ENCODE measurements around the gene ODAD4. TPM values are rescaled to one million over a fixed set of nuclear protein-coding genes. Genes with fewer than 3 reads are reported as not detected.
A peak's percentile ranks its signal among the peaks of the same experiment; 100 is the strongest.

ODAD4 gene
- polyA plus RNA-seq, 1 of the 3 experiments (the other 2 are of a cell fraction): 1.1 TPM

DNA sequence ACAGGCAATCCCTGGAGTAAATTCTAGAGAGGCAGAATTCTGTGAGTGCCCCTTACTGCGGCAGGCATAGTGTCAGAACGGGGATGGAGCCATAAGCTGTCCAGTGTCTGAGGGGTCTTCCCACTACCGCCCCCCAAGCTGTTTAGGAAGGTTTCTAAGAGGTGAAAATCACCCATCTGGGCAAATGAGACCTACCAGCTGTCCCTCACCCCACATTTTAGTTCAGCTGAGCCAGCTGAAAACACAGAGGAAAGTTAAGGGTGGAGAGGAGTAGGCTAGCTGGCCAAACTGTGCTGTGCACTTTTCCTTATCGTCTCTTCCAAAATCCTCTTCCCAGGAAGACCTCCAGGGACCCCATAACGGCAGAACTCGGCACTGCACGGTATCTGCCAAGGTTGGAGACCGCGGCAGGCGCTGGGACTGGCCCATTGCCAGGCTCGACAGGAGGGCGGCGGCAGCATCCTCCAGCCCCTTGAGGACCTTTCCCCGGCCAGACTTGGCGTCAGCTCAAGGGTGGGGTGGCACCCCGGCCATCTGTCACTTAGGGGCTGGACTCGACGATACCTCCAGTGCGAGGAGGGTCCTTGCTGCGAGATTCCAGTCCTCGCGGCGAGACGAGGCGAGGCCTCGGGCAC is 12.6 kb upstream of the ODAD4 start:
- H4K20me1 ChIP-seq (ENCODE audit: insufficient read depth): peaks cover 50% of the 10 kb centered on the region
- H3K9me3 ChIP-seq: no peaks in the 10 kb centered on the region
- peaks cover 60% of the 10 kb centered on the region for H3K79me2 ChIP-seq (ENCODE audit: insufficient read depth)
- DNase-seq: peak; percentile 78
- H3K9me2 ChIP-seq: no peaks in the 10 kb centered on the region
- peak overlapping the region; percentile 84 to 90 for H3K27ac ChIP-seq (ENCODE audit: low read depth in 2 of 2, low read length in 1 of 2)
- H3K4me3 ChIP-seq (ENCODE audit: low read depth in 2 of 2, low read length in 1 of 2): peak overlapping the region; percentile 80 to 82
- H3K9ac ChIP-seq: peak overlapping the region; percentile 91
- H2AFZ ChIP-seq (ENCODE audit: low read depth): no peak overlapping the region
- ChIA-PET POLR2A (interaction anchor here (0.6 to 3.3 kb wide), 8 partner anchors 9 to 99 kb away, joined by 3 to 21 read pairs (median 6); partner anchors contain the start of genes DNAJC7, KLHL11 and ODAD4), CTCF (interaction anchor here (0.9 to 2.8 kb wide), 6 partner anchors 9 to 44 kb away, joined by 3 to 21 read pairs (median 6); no protein-coding TSS in a partner anchor)
- peaks cover 22 to 36% of the 10 kb centered on the region in 2 experiments; a peak in 2 of 4 replicates for H3K4me1 ChIP-seq (ENCODE audit: control insufficient read depth in 1 of 2, insufficient read depth in 2 of 2, low read depth in 1 of 2, low read length in 1 of 2)
- peaks cover 14% of the 10 kb centered on the region for H3F3A ChIP-seq (replicated peaks; ENCODE audit: insufficient read depth)
- no peaks in the 10 kb centered on the region for H3K27me3 ChIP-seq (ENCODE audit: insufficient read depth)
- peak overlapping the region; percentile 89 for H3K4me2 ChIP-seq
- 0 out of 2 replicates have a peak, but pooled peaks have one; percentile 11 for TF ChIP-seq SIN3A (IDR thresholded peaks at IDR 0.05; ENCODE audit: borderline replicate concordance, low read depth, low read length)
- peak; percentile 37; the same call in 1 of the 2 replicates for TF ChIP-seq MXI1 (IDR thresholded peaks at IDR 0.05; ENCODE audit: low read depth, low read length)
- TF ChIP-seq GATA2 (CRISPR knock-in tag; IDR thresholded peaks at IDR 0.05): no peak
- no peak for TF ChIP-seq YY1 (IDR thresholded peaks at IDR 0.05; ENCODE audit: low read depth)
- TF ChIP-seq, protein P1, sequence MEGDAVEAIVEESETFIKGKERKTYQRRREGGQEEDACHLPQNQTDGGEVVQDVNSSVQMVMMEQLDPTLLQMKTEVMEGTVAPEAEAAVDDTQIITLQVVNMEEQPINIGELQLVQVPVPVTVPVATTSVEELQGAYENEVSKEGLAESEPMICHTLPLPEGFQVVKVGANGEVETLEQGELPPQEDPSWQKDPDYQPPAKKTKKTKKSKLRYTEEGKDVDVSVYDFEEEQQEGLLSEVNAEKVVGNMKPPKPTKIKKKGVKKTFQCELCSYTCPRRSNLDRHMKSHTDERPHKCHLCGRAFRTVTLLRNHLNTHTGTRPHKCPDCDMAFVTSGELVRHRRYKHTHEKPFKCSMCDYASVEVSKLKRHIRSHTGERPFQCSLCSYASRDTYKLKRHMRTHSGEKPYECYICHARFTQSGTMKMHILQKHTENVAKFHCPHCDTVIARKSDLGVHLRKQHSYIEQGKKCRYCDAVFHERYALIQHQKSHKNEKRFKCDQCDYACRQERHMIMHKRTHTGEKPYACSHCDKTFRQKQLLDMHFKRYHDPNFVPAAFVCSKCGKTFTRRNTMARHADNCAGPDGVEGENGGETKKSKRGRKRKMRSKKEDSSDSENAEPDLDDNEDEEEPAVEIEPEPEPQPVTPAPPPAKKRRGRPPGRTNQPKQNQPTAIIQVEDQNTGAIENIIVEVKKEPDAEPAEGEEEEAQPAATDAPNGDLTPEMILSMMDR (IDR thresholded peaks at IDR 0.05): peak; percentile 6; the same call in 1 of the 2 replicates
- peak; percentile 83 for TF ChIP-seq NFIC (IDR thresholded peaks at IDR 0.05; ENCODE audit: borderline replicate concordance)
- H3K36me3 ChIP-seq (replicated peaks in 1 of 2; ENCODE audit: control insufficient read depth in 1 of 2, insufficient read depth in 2 of 2, low read length in 1 of 2): peaks cover 9 to 13% of the 10 kb centered on the region in 2 experiments
- 8% methylated on average over 12 of the region's 26 CpGs for WGBS (ENCODE audit: low lambda C conversion rate)

DNA sequence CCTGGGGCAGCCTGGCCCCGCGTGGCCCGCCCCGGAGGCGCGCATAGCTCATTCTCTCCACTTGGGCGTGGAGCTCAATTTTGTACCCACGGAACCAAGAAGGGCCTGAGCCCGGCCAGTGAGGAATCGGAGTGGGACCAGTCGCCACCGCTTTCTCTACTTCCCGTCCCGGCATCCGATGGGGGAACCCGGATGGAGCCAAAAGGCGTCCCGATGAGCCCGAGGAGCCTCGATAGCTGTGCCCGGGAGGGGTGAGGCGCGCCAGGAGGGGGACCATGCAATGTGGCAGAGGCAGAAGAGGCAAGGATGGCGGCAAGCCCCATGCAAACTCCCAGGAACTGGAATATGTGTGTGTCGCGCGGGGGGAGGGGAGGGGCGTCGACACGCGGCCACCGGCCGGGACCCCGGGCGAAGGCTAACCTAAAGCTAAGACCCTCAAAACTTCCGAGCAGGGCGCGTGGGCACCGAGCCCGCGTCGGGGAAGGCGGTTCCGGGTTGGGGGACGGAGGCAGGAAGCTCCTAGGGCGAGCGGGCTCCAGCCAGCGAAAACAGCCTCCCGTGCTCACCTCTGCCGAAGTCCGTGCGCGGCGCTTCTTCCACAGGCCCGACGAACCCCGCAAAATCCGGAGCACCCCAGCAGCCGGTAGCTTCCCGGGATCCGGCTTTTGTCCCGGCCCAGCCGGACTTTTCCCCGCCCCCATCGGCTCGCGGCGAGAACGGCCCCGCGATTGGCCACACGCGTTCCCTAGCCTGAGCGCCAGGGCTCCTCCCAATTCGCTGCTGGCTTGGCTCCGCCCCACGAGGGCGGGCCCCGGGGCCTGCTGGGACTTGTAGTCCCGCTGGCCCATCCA is 11.9 kb upstream of the ODAD4 start, which contains the start of gene ACLY:
Gene ACLY, minus strand, starts transcription at position 638 of the 851 bp plus-strand sequence. CDS start 5,078 bp downstream, outside the sequence.
- H3K79me2 ChIP-seq (ENCODE audit: insufficient read depth): peaks cover 52% of the 10 kb centered on the region
- H3K27ac ChIP-seq (ENCODE audit: low read depth in 2 of 2, low read length in 1 of 2): peak within 1 kb of the TSS; percentile 84 to 90
- H3K9me2 ChIP-seq: no peaks in the 10 kb centered on the region
- ChIA-PET CTCF (interaction anchor here (0.7 to 2.8 kb wide), 10 partner anchors 10 to 44 kb away, joined by 3 to 21 read pairs (median 4); no protein-coding TSS in a partner anchor), POLR2A (interaction anchor here (0.5 to 3.3 kb wide), 10 partner anchors 10 to 199 kb away, joined by 3 to 21 read pairs (median 4); partner anchors contain the start of genes DNAJC7, KLHL11 and ODAD4)
- DNase-seq: peak; percentile 99
- peak within 1 kb of the TSS; percentile 96; the same call in 1 of the 2 replicates for H2AFZ ChIP-seq (ENCODE audit: low read depth)
- H3K9ac ChIP-seq: peak within 1 kb of the TSS; percentile 91
- H3K36me3 ChIP-seq (replicated peaks in 1 of 2; ENCODE audit: control insufficient read depth in 1 of 2, insufficient read depth in 2 of 2, low read length in 1 of 2): peaks cover 2 to 7% of the 10 kb centered on the region in 2 experiments
- WGBS (ENCODE audit: low lambda C conversion rate): under 1% methylated on average over 24 of the region's 80 CpGs
- H3K27me3 ChIP-seq (ENCODE audit: insufficient read depth): no peaks in the 10 kb centered on the region
- H3K9me3 ChIP-seq: no peaks in the 10 kb centered on the region
- peaks cover 22 to 36% of the 10 kb centered on the region in 2 experiments; a peak in 2 of 4 replicates for H3K4me1 ChIP-seq (ENCODE audit: control insufficient read depth in 1 of 2, insufficient read depth in 2 of 2, low read depth in 1 of 2, low read length in 1 of 2)
- H3K4me2 ChIP-seq: peak within 1 kb of the TSS; percentile 89
- H3K4me3 ChIP-seq (ENCODE audit: low read depth in 2 of 2, low read length in 1 of 2): peak within 1 kb of the TSS; percentile 80 to 82
- peaks cover 10% of the 10 kb centered on the region for H3F3A ChIP-seq (replicated peaks; ENCODE audit: insufficient read depth)
- peaks cover 42% of the 10 kb centered on the region for H4K20me1 ChIP-seq (ENCODE audit: insufficient read depth)
- TF ChIP-seq, protein P2, sequence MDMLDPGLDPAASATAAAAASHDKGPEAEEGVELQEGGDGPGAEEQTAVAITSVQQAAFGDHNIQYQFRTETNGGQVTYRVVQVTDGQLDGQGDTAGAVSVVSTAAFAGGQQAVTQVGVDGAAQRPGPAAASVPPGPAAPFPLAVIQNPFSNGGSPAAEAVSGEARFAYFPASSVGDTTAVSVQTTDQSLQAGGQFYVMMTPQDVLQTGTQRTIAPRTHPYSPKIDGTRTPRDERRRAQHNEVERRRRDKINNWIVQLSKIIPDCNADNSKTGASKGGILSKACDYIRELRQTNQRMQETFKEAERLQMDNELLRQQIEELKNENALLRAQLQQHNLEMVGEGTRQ (IDR thresholded peaks at IDR 0.05; ENCODE audit: borderline replicate concordance, low read depth, low read length): no peak
- TF ChIP-seq GABPA (IDR thresholded peaks at IDR 0.05; ENCODE audit: low read depth): no peak; the same call in none of the 2 replicates
- no peak for TF ChIP-seq NFIC (IDR thresholded peaks at IDR 0.05; ENCODE audit: borderline replicate concordance)
- no peak for TF ChIP-seq NRF1 (IDR thresholded peaks at IDR 0.05; ENCODE audit: low read depth, low read length)
- no peak for TF ChIP-seq TCF12 (IDR thresholded peaks at IDR 0.05)
- no peak for TF ChIP-seq EP300 (IDR thresholded peaks at IDR 0.05; ENCODE audit: borderline replicate concordance in 1 of 2, low read depth in 1 of 2, low read length in 1 of 2)
- TF ChIP-seq, protein P1 (IDR thresholded peaks at IDR 0.05): no peak
- peak; percentile 83 for TF ChIP-seq CHD2 (IDR thresholded peaks at IDR 0.05; ENCODE audit: low read length, partially characterized antibody)
- TF ChIP-seq RAD21 (IDR thresholded peaks at IDR 0.05; ENCODE audit: low read length): no peak
- TF ChIP-seq RCOR1 (IDR thresholded peaks at IDR 0.05; ENCODE audit: low read length): no peak
- no peak; the same call in 1 of the 2 replicates for TF ChIP-seq RFX5 (IDR thresholded peaks at IDR 0.05; ENCODE audit: low read length)
- TF ChIP-seq EZH2phosphoT487 (IDR thresholded peaks at IDR 0.05; ENCODE audit: borderline replicate concordance, low read depth): no peak
- TF ChIP-seq GATA2 (CRISPR knock-in tag; IDR thresholded peaks at IDR 0.05): no peak
- TF ChIP-seq, protein P3, sequence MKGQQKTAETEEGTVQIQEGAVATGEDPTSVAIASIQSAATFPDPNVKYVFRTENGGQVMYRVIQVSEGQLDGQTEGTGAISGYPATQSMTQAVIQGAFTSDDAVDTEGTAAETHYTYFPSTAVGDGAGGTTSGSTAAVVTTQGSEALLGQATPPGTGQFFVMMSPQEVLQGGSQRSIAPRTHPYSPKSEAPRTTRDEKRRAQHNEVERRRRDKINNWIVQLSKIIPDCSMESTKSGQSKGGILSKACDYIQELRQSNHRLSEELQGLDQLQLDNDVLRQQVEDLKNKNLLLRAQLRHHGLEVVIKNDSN (IDR thresholded peaks at IDR 0.05; ENCODE audit: borderline replicate concordance, low read depth): no peak
- TF ChIP-seq FOXJ3 (CRISPR knock-in tag; IDR thresholded peaks at IDR 0.05): no peak
